ENCODE measurements around the gene GRB10.

GRB10 gene

GRCh38 chr7:50787825-50788224, 5.1 kb upstream of the GRB10 start:
- H3K4me3 ChIP-seq (ENCODE audit: low read depth, low read length): no peak overlapping the region
- TF ChIP-seq CTCF (IDR thresholded peaks at IDR 0.05; ENCODE audit: low read depth, low read length): no peak

- H3K4me3 ChIP-seq (ENCODE audit: low read depth, low read length): no peak overlapping the region
- TF ChIP-seq CTCF (IDR thresholded peaks at IDR 0.05; ENCODE audit: low read depth, low read length): no peak
Observed at GRCh38 chr7:50785346-50785745, 2.6 kb upstream of the GRB10 start.

- no peak for TF ChIP-seq CTCF (IDR thresholded peaks at IDR 0.05; ENCODE audit: low read depth, low read length)
Observed at GRCh38 chr7:50783801-50784507, 1.3 kb upstream of the GRB10 start.

GRCh38 chr7:50783303-50783702, 607 bp upstream of the GRB10 start:
- H3K4me3 ChIP-seq (ENCODE audit: low read depth, low read length): peak overlapping the region; percentile 57
- no peak for TF ChIP-seq CTCF (IDR thresholded peaks at IDR 0.05; ENCODE audit: low read depth, low read length)

More at GRCh38 chr7:50783801-50784507, 1.3 kb upstream of the GRB10 start:
- H3K4me3 ChIP-seq (ENCODE audit: low read depth, low read length): no peak overlapping the region

GRCh38 chr7:50781381-50782293, 1.1 kb downstream of the GRB10 start:
- no peak for TF ChIP-seq CTCF (IDR thresholded peaks at IDR 0.05; ENCODE audit: low read depth, low read length)

GRCh38 chr7:50780436-50780835, 2.3 kb downstream of the GRB10 start:
- no peak overlapping the region for H3K4me3 ChIP-seq (ENCODE audit: low read depth, low read length)
- TF ChIP-seq CTCF (IDR thresholded peaks at IDR 0.05; ENCODE audit: low read depth, low read length): no peak

More at GRCh38 chr7:50781381-50782293, 1.1 kb downstream of the GRB10 start:
- no peak overlapping the region for H3K4me3 ChIP-seq (ENCODE audit: low read depth, low read length)

GRCh38 chr7:50779427-50779826, 3.3 kb downstream of the GRB10 start:
- no peak for TF ChIP-seq CTCF (IDR thresholded peaks at IDR 0.05; ENCODE audit: low read depth, low read length)

More at GRCh38 chr7:50779427-50779826, 3.3 kb downstream of the GRB10 start:
- no peak overlapping the region for H3K4me3 ChIP-seq (ENCODE audit: low read depth, low read length)

Data from WI38 (cell line).